Measurements from ENCODE around the gene GYS1.

The GYS1 gene

GRCh38 chr19:49004964-49005614, 12.0 kb upstream of the GYS1 start:
- no peak overlapping the region for H2AFZ ChIP-seq
- H3K9ac ChIP-seq = no peak overlapping the region
- no peaks in the 10 kb centered on the region for H3K4me1 ChIP-seq
- no peaks in the 10 kb centered on the region for H3K27me3 ChIP-seq (ENCODE audit: control insufficient read depth, insufficient read depth, low read length)
- H3K9me3 ChIP-seq (ENCODE audit: control insufficient read depth, low read length) = no peaks in the 10 kb centered on the region
- H3K4me2 ChIP-seq (ENCODE audit: low read length) = no peak overlapping the region
- no peaks in the 10 kb centered on the region for H3K36me3 ChIP-seq (ENCODE audit: control insufficient read depth, insufficient read depth, low read length)
- H3K79me2 ChIP-seq = no peaks in the 10 kb centered on the region
- no peak overlapping the region for H3K27ac ChIP-seq
- no peak overlapping the region for H3K4me3 ChIP-seq (ENCODE audit: low read depth, low read length)
- no peak for TF ChIP-seq CTCF (IDR thresholded peaks at IDR 0.05)

GRCh38 chr19:49004133-49004532, 11.0 kb upstream of the GYS1 start:
- H3K9me3 ChIP-seq (ENCODE audit: control insufficient read depth, low read length) = no peaks in the 10 kb centered on the region
- no peak overlapping the region for H3K9ac ChIP-seq
- H3K27ac ChIP-seq = no peak overlapping the region
- TF ChIP-seq CTCF (IDR thresholded peaks at IDR 0.05) = no peak
- no peak overlapping the region for H3K4me2 ChIP-seq (ENCODE audit: low read length)
- no peaks in the 10 kb centered on the region for H3K4me1 ChIP-seq
- H3K4me3 ChIP-seq (ENCODE audit: low read depth, low read length) = no peak overlapping the region
- no peaks in the 10 kb centered on the region for H3K79me2 ChIP-seq
- no peak overlapping the region for H2AFZ ChIP-seq
- no peaks in the 10 kb centered on the region for H3K27me3 ChIP-seq (ENCODE audit: control insufficient read depth, insufficient read depth, low read length)
- no peaks in the 10 kb centered on the region for H3K36me3 ChIP-seq (ENCODE audit: control insufficient read depth, insufficient read depth, low read length)

- TF ChIP-seq CTCF (IDR thresholded peaks at IDR 0.05) = peak; percentile 48
- no peak overlapping the region for H3K27ac ChIP-seq
- H3K4me2 ChIP-seq (ENCODE audit: low read length) = no peak overlapping the region
- H2AFZ ChIP-seq = no peak overlapping the region
- H3K4me1 ChIP-seq = no peaks in the 10 kb centered on the region
- peaks cover 6% of the 10 kb centered on the region for H3K79me2 ChIP-seq
- no peaks in the 10 kb centered on the region for H3K36me3 ChIP-seq (ENCODE audit: control insufficient read depth, insufficient read depth, low read length)
- H3K9me3 ChIP-seq (ENCODE audit: control insufficient read depth, low read length) = no peaks in the 10 kb centered on the region
- no peak overlapping the region for H3K4me3 ChIP-seq (ENCODE audit: low read depth, low read length)
- no peaks in the 10 kb centered on the region for H3K27me3 ChIP-seq (ENCODE audit: control insufficient read depth, insufficient read depth, low read length)
- no peak overlapping the region for H3K9ac ChIP-seq
Measured at GRCh38 chr19:48999481-49000325, 6.6 kb upstream of the GYS1 start.

GRCh38 chr19:48997972-48998371, 4.9 kb upstream of the GYS1 start:
- no peak overlapping the region for H3K9ac ChIP-seq
- no peak overlapping the region for H2AFZ ChIP-seq
- no peak overlapping the region for H3K4me3 ChIP-seq (ENCODE audit: low read depth, low read length)
- no peaks in the 10 kb centered on the region for H3K4me1 ChIP-seq
- no peaks in the 10 kb centered on the region for H3K9me3 ChIP-seq (ENCODE audit: control insufficient read depth, low read length)
- no peak overlapping the region for H3K4me2 ChIP-seq (ENCODE audit: low read length)
- H3K36me3 ChIP-seq (ENCODE audit: control insufficient read depth, insufficient read depth, low read length) = no peaks in the 10 kb centered on the region
- TF ChIP-seq CTCF (IDR thresholded peaks at IDR 0.05) = peak; percentile 9
- H3K27ac ChIP-seq = no peak overlapping the region
- no peaks in the 10 kb centered on the region for H3K27me3 ChIP-seq (ENCODE audit: control insufficient read depth, insufficient read depth, low read length)
- H3K79me2 ChIP-seq = peaks cover 11% of the 10 kb centered on the region

Measured in parathyroid adenoma (tissue), 2 donors.